HFFc6 (cell line): Measurements from ENCODE around the gene VPREB3. TPM values are rescaled to one million over a fixed set of nuclear protein-coding genes. Genes with fewer than 3 reads are reported as not detected.

Source experiments
- DNase-seq: peaks from one replicate; pipeline ENCODE4 v3.0.0-alpha.2; 2018
- H3K27ac Mint-ChIP-seq: 2 replicates; pipeline ENCODE4 v1.8.0; 2020; ENCODE audit warnings: mild to moderate bottlenecking, mixed read lengths
- H3K27me3 Mint-ChIP-seq: 2 replicates; pipeline ENCODE4 v1.8.0; 2021; ENCODE audit warnings: mild to moderate bottlenecking, moderate library complexity, mixed read lengths; ENCODE audit not compliant: insufficient read depth
- H3K36me3 Mint-ChIP-seq: 2 replicates; pipeline ENCODE4 v1.8.0; 2021; ENCODE audit warnings: low read depth, mixed read lengths
- H3K4me1 Mint-ChIP-seq: 2 replicates; pipeline ENCODE4 v1.8.0; 2020; ENCODE audit warnings: low read depth, mixed read lengths
- H3K4me3 Mint-ChIP-seq: 2 replicates; pipeline ENCODE4 v1.8.0; 2020; ENCODE audit warnings: mild to moderate bottlenecking, moderate library complexity, mixed read lengths
- H3K9me3 Mint-ChIP-seq: 2 replicates; pipeline ENCODE4 v1.8.0; 2020; ENCODE audit warnings: mild to moderate bottlenecking, mixed read lengths
- total RNA-seq, 6 experiments: library from RNA; stranded (reverse); fragmentation: NEBNext Ultra II Directional; extraction: Animal tissue kit (Norgen Biotek cat#: 25700); gene quantifications; 2 replicates in 1 of 6; 3 replicates in 5 of 6; pipeline ENCODE4 v1.2.3, GENCODE V29; 2021
- TF ChIP-seq, protein P1 (sequence below): fragments of 200-600 bp; sonication (generic); IDR thresholded peaks from 2 replicates; pipeline ENCODE4 v1.5.0; 2021; ENCODE audit warnings: antibody characterized with exemption, mild to moderate bottlenecking

The VPREB3 gene
- total RNA-seq, 6 experiments from 2014 or later: 0.33 to 0.57 TPM; not detected in 4

GRCh38 chr22:23800297-23801237, 46.3 kb upstream of the VPREB3 start:
- H3K27me3 Mint-ChIP-seq: peaks cover 1% of the 10 kb centered on the region
- DNase-seq: no peak
- H3K27ac Mint-ChIP-seq: 0 out of 2 replicates have a peak overlapping the region, but pooled peaks have one; percentile 14
- H3K4me1 Mint-ChIP-seq: no peaks in the 10 kb centered on the region
- TF ChIP-seq, protein P1, sequence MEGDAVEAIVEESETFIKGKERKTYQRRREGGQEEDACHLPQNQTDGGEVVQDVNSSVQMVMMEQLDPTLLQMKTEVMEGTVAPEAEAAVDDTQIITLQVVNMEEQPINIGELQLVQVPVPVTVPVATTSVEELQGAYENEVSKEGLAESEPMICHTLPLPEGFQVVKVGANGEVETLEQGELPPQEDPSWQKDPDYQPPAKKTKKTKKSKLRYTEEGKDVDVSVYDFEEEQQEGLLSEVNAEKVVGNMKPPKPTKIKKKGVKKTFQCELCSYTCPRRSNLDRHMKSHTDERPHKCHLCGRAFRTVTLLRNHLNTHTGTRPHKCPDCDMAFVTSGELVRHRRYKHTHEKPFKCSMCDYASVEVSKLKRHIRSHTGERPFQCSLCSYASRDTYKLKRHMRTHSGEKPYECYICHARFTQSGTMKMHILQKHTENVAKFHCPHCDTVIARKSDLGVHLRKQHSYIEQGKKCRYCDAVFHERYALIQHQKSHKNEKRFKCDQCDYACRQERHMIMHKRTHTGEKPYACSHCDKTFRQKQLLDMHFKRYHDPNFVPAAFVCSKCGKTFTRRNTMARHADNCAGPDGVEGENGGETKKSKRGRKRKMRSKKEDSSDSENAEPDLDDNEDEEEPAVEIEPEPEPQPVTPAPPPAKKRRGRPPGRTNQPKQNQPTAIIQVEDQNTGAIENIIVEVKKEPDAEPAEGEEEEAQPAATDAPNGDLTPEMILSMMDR: no peak
- H3K36me3 Mint-ChIP-seq: peaks cover 40% of the 10 kb centered on the region
- no peak overlapping the region for H3K4me3 Mint-ChIP-seq
- no peaks in the 10 kb centered on the region for H3K9me3 Mint-ChIP-seq

- peaks cover 19% of the 10 kb centered on the region for H3K4me1 Mint-ChIP-seq
- TF ChIP-seq, protein P1: no peak
- H3K27ac Mint-ChIP-seq: no peak overlapping the region; the same call in 1 of the 2 replicates
- H3K4me3 Mint-ChIP-seq: no peak overlapping the region
- no peak for DNase-seq
- peaks cover 1% of the 10 kb centered on the region; the same call in 1 of the 2 replicates for H3K27me3 Mint-ChIP-seq
- no peaks in the 10 kb centered on the region for H3K9me3 Mint-ChIP-seq
- H3K36me3 Mint-ChIP-seq: peaks cover 39% of the 10 kb centered on the region
These were observed 42.2 kb upstream of the VPREB3 start for GRCh38 chr22:23796461-23796860.

- no peak for DNase-seq
- TF ChIP-seq, protein P1: no peak
- H3K4me1 Mint-ChIP-seq: peaks cover 41% of the 10 kb centered on the region
- no peaks in the 10 kb centered on the region for H3K9me3 Mint-ChIP-seq
- no peak overlapping the region for H3K4me3 Mint-ChIP-seq
- peak overlapping the region; percentile 54; the same call in 1 of the 2 replicates for H3K27ac Mint-ChIP-seq
- peaks cover 27% of the 10 kb centered on the region for H3K36me3 Mint-ChIP-seq
- no peaks in the 10 kb centered on the region; the same call in 1 of the 2 replicates for H3K27me3 Mint-ChIP-seq
These were observed 39.1 kb upstream of the VPREB3 start for GRCh38 chr22:23793326-23793725.

DNA sequence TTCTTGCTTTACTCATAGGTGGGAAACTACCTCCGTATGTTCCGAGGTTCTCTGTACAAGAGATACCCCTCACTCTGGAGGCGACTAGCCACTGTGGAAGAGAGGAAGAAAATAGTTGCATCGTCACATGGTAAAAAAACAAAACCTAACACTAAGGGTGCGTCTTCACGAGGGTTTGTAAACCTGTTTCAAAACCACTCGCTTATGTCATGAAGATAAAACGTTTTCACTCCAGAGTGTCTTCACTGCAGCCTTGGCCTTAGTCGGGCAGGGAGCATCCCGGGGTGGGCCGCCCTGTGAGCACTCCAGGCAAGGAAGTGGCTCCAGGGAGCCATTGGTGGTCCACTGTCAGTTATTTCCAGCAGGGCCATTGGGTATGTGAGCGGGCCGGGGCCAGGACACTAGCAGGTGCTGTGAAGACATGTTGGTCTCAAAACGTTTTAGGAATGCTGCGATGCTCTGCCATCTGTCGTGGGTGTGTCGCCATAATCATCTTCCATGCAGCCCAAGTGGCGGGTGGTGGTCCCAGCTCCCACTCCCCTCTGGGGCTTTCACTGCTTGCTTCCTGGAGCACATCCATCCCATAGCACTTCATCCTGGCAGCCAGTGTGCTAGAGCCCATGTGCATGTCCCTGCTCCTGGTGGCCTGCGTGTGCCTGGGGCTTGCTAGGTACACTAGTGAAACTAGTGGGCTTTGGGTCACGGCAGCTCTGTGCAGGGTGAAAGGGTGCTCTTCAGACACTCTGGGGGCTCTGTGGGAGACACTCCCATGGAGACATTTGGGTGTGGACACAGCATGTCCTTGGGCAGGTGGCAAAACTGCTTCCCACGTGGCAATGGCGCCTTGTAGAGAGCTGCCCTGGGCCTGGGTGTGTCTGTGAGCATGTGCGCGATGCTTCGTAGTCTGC, 37.8 kb upstream of the VPREB3 start:
- no peaks in the 10 kb centered on the region; the same call in 1 of the 2 replicates for H3K27me3 Mint-ChIP-seq
- H3K9me3 Mint-ChIP-seq: no peaks in the 10 kb centered on the region
- H3K4me3 Mint-ChIP-seq: peak overlapping the region; percentile 58
- H3K27ac Mint-ChIP-seq: peak overlapping the region; percentile 79
- H3K4me1 Mint-ChIP-seq: peaks cover 49% of the 10 kb centered on the region
- H3K36me3 Mint-ChIP-seq: peaks cover 27% of the 10 kb centered on the region
- TF ChIP-seq, protein P1: no peak
- no peak for DNase-seq
